Esophagus muscularis mucosa (tissue), 3 donors: ENCODE results near the gene CLDN22.

ENCODE experiments used
- POLR2A ChIP-seq: fragments of 450-650 bp; IDR thresholded peaks from one replicate; pipeline ENCODE4 v1.6.1; 2017; ENCODE audit warnings: antibody characterized with exemption, moderate library complexity, mild to moderate bottlenecking, low read depth
- POLR2AphosphoS5 ChIP-seq, 2 donors: sonication (generic); formaldehyde crosslinking; IDR thresholded peaks; one replicate each; pipeline ENCODE4 v1.6.1; 2017; ENCODE audit warnings: antibody characterized with exemption in 2 of 2
- TF ChIP-seq, protein P1 (sequence below), 3 experiments: fragments of 200-600 bp in 2 of 3; fragments of 450-650 bp in 1 of 3; sonication (generic) in 2 of 3; IDR thresholded peaks; one replicate each; pipeline ENCODE4 v1.5.1; 2017 to 2019; ENCODE audit warnings: antibody characterized with exemption in 3 of 3, mild to moderate bottlenecking in 2 of 3, moderate library complexity in 1 of 3

DNA sequence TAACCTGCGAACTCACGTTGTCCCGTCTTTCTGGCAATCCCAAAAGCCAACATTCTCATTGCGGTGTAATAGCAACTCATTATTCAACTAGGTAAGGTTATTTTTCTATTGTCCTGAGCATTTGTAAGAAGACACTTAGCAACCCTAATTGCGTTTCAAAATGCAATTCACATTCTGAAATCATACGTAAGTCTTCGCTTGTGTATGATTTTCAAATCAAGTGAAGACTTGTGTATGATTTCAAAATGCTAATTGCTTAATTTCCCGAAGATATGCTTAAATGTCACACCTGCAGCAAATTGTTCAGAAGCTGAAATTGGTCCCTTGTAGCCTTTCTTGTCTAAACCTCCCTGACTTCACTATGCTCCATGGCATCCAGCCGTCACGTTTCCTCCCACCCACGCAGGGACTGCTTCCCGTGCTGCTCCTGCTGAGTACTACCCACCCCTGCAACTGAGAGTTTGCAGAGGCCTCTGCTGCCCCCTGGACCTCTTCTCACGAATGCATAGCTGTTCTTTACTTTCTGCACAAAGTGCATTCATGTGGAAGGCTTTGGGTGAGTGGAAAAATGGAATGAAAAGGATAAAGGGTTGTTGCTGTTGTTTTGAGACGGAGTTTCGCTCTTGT lies 43.0 kb upstream of the CLDN22 start:
- TF ChIP-seq POLR2AphosphoS5 (IDR thresholded peaks at IDR 0.05) (no peak), POLR2A (no peak)
- TF ChIP-seq, protein P1, sequence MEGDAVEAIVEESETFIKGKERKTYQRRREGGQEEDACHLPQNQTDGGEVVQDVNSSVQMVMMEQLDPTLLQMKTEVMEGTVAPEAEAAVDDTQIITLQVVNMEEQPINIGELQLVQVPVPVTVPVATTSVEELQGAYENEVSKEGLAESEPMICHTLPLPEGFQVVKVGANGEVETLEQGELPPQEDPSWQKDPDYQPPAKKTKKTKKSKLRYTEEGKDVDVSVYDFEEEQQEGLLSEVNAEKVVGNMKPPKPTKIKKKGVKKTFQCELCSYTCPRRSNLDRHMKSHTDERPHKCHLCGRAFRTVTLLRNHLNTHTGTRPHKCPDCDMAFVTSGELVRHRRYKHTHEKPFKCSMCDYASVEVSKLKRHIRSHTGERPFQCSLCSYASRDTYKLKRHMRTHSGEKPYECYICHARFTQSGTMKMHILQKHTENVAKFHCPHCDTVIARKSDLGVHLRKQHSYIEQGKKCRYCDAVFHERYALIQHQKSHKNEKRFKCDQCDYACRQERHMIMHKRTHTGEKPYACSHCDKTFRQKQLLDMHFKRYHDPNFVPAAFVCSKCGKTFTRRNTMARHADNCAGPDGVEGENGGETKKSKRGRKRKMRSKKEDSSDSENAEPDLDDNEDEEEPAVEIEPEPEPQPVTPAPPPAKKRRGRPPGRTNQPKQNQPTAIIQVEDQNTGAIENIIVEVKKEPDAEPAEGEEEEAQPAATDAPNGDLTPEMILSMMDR (IDR thresholded peaks at IDR 0.05): no peak
